ENCODE measurements around the gene AP1G1. TPM values are rescaled to one million over a fixed set of nuclear protein-coding genes. Genes with fewer than 3 reads are reported as not detected.

Gene AP1G1
- total RNA-seq, 4 donors from 2014 or later: 104 to 270 (median 121) TPM

GRCh38 chr16:71780521-71781089 is 28.0 kb downstream of the AP1G1 start:
- H3K4me1 ChIP-seq: peaks cover 0 to 8% (median 4%) of the 10 kb centered on the region in 4 donors
- no peaks in the 10 kb centered on the region for H3K27me3 ChIP-seq
- in situ Hi-C loops (cut with MboI; ENCODE audit: low pct_ligation_motif_present in 1 of 4, low pct_unique_long_range_greater_than_20kb in 1 of 4, low sequenced_read_pairs in 3 of 4) (no loop called here), intact Hi-C loops (cut with DNase I; ENCODE audit: low total_unique reads) (no loop called here)
- no peak overlapping the region for H3K4me3 ChIP-seq
- WGBS, 2 donors (ENCODE audit: low coverage in 1 of 2): 97 to 100% methylated on average over 3 to 6 of the region's 6 CpGs
- no peak overlapping the region for H3K27ac ChIP-seq
- TF ChIP-seq POLR2A (IDR thresholded peaks at IDR 0.05): no peak
- TF ChIP-seq POLR2AphosphoS5 (IDR thresholded peaks at IDR 0.05): no peak
- TF ChIP-seq EP300 (IDR thresholded peaks at IDR 0.05; ENCODE audit: low read depth): no peak
- TF ChIP-seq, protein P1, sequence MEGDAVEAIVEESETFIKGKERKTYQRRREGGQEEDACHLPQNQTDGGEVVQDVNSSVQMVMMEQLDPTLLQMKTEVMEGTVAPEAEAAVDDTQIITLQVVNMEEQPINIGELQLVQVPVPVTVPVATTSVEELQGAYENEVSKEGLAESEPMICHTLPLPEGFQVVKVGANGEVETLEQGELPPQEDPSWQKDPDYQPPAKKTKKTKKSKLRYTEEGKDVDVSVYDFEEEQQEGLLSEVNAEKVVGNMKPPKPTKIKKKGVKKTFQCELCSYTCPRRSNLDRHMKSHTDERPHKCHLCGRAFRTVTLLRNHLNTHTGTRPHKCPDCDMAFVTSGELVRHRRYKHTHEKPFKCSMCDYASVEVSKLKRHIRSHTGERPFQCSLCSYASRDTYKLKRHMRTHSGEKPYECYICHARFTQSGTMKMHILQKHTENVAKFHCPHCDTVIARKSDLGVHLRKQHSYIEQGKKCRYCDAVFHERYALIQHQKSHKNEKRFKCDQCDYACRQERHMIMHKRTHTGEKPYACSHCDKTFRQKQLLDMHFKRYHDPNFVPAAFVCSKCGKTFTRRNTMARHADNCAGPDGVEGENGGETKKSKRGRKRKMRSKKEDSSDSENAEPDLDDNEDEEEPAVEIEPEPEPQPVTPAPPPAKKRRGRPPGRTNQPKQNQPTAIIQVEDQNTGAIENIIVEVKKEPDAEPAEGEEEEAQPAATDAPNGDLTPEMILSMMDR (IDR thresholded peaks at IDR 0.05): no peak
- H3K9me3 ChIP-seq: no peaks in the 10 kb centered on the region
- H3K36me3 ChIP-seq: peaks cover 0 to 5% (median 0%) of the 10 kb centered on the region in 4 donors
- no peak for DNase-seq

- Histone ChIP-seq H3K4me3 (no peak overlapping the region), H3K4me1 (peaks cover 0 to 8% (median 2%) of the 10 kb centered on the region in 4 donors), H3K9me3 (no peaks in the 10 kb centered on the region), H3K27ac (no peak overlapping the region), H3K27me3 (no peaks in the 10 kb centered on the region), H3K36me3 (peaks cover 0 to 8% (median 3%) of the 10 kb centered on the region in 4 donors)
- DNase-seq: no peak
- TF ChIP-seq EP300 (IDR thresholded peaks at IDR 0.05; ENCODE audit: low read depth) (no peak), POLR2AphosphoS5 (IDR thresholded peaks at IDR 0.05) (no peak), POLR2A (IDR thresholded peaks at IDR 0.05) (no peak)
- TF ChIP-seq, protein P1 (IDR thresholded peaks at IDR 0.05): no peak
- WGBS, 2 donors (ENCODE audit: low coverage in 1 of 2): 88 to 92% methylated on average over 5 of the region's 5 CpGs
- intact Hi-C loops (cut with DNase I; ENCODE audit: low total_unique reads) (no loop called here), in situ Hi-C loops (cut with MboI; ENCODE audit: low pct_ligation_motif_present in 1 of 4, low pct_unique_long_range_greater_than_20kb in 1 of 4, low sequenced_read_pairs in 3 of 4) (no loop called here)
Observed at GRCh38 chr16:71778780-71779179, 29.9 kb downstream of the AP1G1 start.

GRCh38 chr16:71777329-71777728 is 31.3 kb downstream of the AP1G1 start:
- Histone ChIP-seq H3K27me3 (no peaks in the 10 kb centered on the region), H3K9me3 (no peaks in the 10 kb centered on the region), H3K4me1 (peaks cover 0 to 8% (median 0%) of the 10 kb centered on the region in 4 donors), H3K27ac (no peak overlapping the region), H3K4me3 (no peak overlapping the region), H3K36me3 (peaks cover 0 to 22% (median 9%) of the 10 kb centered on the region in 4 donors)
- in situ Hi-C loops (cut with MboI; ENCODE audit: low pct_ligation_motif_present in 1 of 4, low pct_unique_long_range_greater_than_20kb in 1 of 4, low sequenced_read_pairs in 3 of 4): no loop called here
- WGBS, 2 donors (ENCODE audit: low coverage in 1 of 2): 93 to 100% methylated on average over 7 to 10 of the region's 10 CpGs
- TF ChIP-seq, protein P1 (IDR thresholded peaks at IDR 0.05): no peak
- TF ChIP-seq POLR2AphosphoS5 (IDR thresholded peaks at IDR 0.05): no peak
- no peak for TF ChIP-seq POLR2A (IDR thresholded peaks at IDR 0.05)
- no peak for TF ChIP-seq EP300 (IDR thresholded peaks at IDR 0.05; ENCODE audit: low read depth)
- no peak for DNase-seq
- intact Hi-C loops (cut with DNase I; ENCODE audit: low total_unique reads): no loop called here

DNA sequence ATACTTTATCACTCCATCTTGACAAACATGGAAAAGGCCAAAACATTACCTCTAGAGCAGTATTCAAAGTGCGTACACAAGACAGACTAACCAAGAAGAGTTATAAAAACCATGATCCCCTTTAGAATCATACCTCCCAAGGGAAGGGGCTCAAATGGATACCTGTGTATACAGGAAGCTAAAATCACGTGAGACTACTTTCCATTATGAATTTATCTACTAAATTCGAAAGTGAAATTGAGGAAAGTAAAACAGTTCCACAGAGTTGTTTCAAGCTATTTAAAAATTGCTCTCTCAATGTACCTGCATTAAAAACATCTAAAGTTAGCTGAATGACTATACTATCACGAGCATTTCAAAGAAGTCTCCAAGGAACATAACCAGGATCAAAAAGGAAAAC is 32.7 kb downstream of the AP1G1 start:
- H3K36me3 ChIP-seq: peaks cover 0 to 29% (median 13%) of the 10 kb centered on the region in 4 donors
- in situ Hi-C loops (cut with MboI; ENCODE audit: low pct_ligation_motif_present in 1 of 4, low pct_unique_long_range_greater_than_20kb in 1 of 4, low sequenced_read_pairs in 3 of 4): no loop called here
- 66 to 81% methylated on average over 4 of the region's 4 CpGs for WGBS, 2 donors (ENCODE audit: low coverage in 1 of 2)
- H3K27me3 ChIP-seq: no peaks in the 10 kb centered on the region
- no peaks in the 10 kb centered on the region for H3K9me3 ChIP-seq
- DNase-seq: no peak
- no peaks in the 10 kb centered on the region for H3K4me1 ChIP-seq
- no peak overlapping the region for H3K4me3 ChIP-seq
- intact Hi-C loops (cut with DNase I; ENCODE audit: low total_unique reads): no loop called here
- TF ChIP-seq EP300 (IDR thresholded peaks at IDR 0.05; ENCODE audit: low read depth): no peak
- TF ChIP-seq, protein P1 (IDR thresholded peaks at IDR 0.05): no peak
- TF ChIP-seq POLR2A (IDR thresholded peaks at IDR 0.05): no peak
- TF ChIP-seq POLR2AphosphoS5 (IDR thresholded peaks at IDR 0.05): no peak
- H3K27ac ChIP-seq: no peak overlapping the region
